ENCODE data around the gene CDCA5. TPM values are rescaled to one million over a fixed set of nuclear protein-coding genes. Genes with fewer than 3 reads are reported as not detected.

The CDCA5 gene
- total and polyA plus RNA-seq, 2 experiments from 2014 or later = 6.4 to 7.9 TPM

DNA sequence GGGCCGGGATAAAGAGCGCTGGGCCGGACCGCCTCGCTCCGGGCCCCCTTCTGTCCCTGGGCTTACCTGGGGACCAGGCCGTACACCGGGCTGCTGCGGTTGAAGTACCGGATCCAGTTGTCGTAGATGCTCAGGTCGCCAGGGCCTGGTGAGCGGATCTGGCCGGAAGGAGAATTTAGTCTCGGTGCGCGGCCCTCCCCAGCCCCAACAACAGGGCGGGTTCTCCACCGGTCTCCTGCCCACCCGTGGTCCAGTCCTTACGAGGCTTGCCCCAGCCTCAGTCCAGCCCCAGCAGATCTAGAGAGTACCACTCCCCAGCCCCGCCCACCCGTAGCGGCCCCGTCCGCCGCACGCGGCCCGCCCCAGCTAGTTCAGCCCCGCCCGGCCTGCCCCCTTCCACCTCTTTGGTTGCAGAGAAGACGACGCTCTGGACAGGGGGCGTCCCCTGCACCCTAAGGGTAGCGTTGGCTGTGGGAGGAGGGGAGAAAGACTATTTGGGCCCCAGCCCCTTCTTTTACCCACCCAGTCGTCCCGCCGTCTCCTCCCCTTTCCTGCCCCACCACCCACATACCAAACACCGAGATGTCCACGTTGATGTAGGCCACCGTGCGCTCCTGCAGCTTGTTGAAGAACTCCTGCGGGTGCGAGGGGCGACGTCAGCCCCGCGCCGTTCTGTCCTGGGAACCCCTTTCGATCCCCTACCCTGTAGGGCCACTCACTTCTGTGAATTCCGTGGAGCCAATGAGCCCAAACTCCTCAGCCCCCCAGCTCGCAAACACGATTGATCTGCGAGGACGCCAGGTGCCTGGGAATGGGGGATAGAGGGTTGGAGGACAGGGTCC is 36.0 kb downstream of the CDCA5 start:
- Histone ChIP-seq H3K4me2 (peak overlapping the region; percentile 25), H3K9me2 (replicated peaks; ENCODE audit: insufficient read depth) (no peaks in the 10 kb centered on the region), H3K9me3 (ENCODE audit: low read depth) (no peaks in the 10 kb centered on the region), H2AFZ (no peak overlapping the region), H3K27me3 (no peaks in the 10 kb centered on the region), H3K79me2 (peaks cover 11% of the 10 kb centered on the region), H3K4me1 (ENCODE audit: insufficient read depth) (no peaks in the 10 kb centered on the region), H3K27ac (no peak overlapping the region), H4K20me1 (ENCODE audit: insufficient read depth, poor library complexity, severe bottlenecking) (no peaks in the 10 kb centered on the region), H3K36me3 (replicated peaks; ENCODE audit: insufficient read depth, low read depth) (no peaks in the 10 kb centered on the region), H3K4me3 (no peak overlapping the region)
- WGBS (ENCODE audit: low lambda C conversion rate, missing lambda C conversion rate) = 75% methylated on average over 39 of the region's 56 CpGs
- DNase-seq (ENCODE audit: low spot score) = no peak
- TF ChIP-seq EZH2 (IDR thresholded peaks at IDR 0.05; ENCODE audit: borderline replicate concordance) (no peak), EZH2phosphoT487 (IDR thresholded peaks at IDR 0.05; ENCODE audit: low read depth, severe bottlenecking, unreplicated experiment) (no peak)
- TF ChIP-seq, protein P1, sequence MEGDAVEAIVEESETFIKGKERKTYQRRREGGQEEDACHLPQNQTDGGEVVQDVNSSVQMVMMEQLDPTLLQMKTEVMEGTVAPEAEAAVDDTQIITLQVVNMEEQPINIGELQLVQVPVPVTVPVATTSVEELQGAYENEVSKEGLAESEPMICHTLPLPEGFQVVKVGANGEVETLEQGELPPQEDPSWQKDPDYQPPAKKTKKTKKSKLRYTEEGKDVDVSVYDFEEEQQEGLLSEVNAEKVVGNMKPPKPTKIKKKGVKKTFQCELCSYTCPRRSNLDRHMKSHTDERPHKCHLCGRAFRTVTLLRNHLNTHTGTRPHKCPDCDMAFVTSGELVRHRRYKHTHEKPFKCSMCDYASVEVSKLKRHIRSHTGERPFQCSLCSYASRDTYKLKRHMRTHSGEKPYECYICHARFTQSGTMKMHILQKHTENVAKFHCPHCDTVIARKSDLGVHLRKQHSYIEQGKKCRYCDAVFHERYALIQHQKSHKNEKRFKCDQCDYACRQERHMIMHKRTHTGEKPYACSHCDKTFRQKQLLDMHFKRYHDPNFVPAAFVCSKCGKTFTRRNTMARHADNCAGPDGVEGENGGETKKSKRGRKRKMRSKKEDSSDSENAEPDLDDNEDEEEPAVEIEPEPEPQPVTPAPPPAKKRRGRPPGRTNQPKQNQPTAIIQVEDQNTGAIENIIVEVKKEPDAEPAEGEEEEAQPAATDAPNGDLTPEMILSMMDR (IDR thresholded peaks at IDR 0.05; ENCODE audit: poor library complexity) = no peak

DNA sequence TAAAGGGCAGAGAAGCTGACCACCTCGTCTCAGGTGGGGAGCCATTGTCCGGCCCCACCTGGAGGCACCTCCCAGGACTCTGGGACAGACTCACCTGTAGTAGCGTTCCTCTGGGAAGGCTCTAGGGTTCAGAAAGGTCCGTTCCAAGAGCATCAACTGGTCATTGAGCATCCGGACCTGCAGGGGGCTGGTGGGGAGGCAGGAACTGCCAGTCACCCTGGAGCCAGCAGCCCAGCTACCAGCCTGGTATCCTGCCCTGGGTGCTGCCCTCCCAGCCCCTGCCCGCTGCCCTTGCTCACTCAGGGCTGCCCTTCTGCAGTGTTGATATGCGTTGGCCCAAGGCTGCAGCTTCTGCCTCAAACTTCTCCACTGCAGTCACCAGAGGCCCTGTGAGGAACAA is 38.1 kb downstream of the CDCA5 start:
- Histone ChIP-seq H3K27ac (no peak overlapping the region), H3K9me2 (replicated peaks; ENCODE audit: insufficient read depth) (no peaks in the 10 kb centered on the region), H3K9me3 (ENCODE audit: low read depth) (no peaks in the 10 kb centered on the region), H3K27me3 (no peaks in the 10 kb centered on the region), H3K4me3 (no peak overlapping the region), H3K4me1 (ENCODE audit: insufficient read depth) (no peaks in the 10 kb centered on the region), H3K36me3 (replicated peaks; ENCODE audit: insufficient read depth, low read depth) (no peaks in the 10 kb centered on the region), H3K79me2 (peaks cover 23% of the 10 kb centered on the region), H3K4me2 (no peak overlapping the region), H4K20me1 (ENCODE audit: insufficient read depth, poor library complexity, severe bottlenecking) (no peaks in the 10 kb centered on the region), H2AFZ (no peak overlapping the region)
- TF ChIP-seq EZH2phosphoT487 (IDR thresholded peaks at IDR 0.05; ENCODE audit: low read depth, severe bottlenecking, unreplicated experiment) = no peak
- TF ChIP-seq, protein P1 (IDR thresholded peaks at IDR 0.05; ENCODE audit: poor library complexity) = no peak
- WGBS (ENCODE audit: low lambda C conversion rate, missing lambda C conversion rate) = 90% methylated on average over 7 of the region's 7 CpGs
- DNase-seq (ENCODE audit: low spot score) = no peak

DNA sequence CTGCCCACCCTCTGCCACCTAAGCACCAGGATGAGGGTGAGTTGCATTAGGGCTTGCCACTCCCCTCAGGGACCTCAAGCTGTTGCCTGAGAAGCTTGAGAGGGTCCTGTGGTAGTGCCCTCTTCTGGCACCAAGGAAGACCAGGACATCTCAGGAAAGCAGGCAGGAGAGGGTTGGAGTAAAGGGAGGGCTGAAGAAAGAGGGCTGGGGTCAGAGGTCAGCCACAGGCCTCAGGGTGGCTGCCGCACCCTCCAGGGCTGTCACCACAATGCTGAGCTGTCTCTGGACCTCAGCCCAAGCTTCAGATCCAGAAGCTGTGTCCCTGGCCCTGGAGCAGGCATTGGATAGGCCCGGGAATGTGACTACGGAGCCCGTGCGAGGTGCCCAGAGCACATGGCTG is 38.8 kb downstream of the CDCA5 start:
- DNase-seq (ENCODE audit: low spot score) = no peak
- Histone ChIP-seq H3K27me3 (no peaks in the 10 kb centered on the region), H3K9me3 (ENCODE audit: low read depth) (no peaks in the 10 kb centered on the region), H3K36me3 (replicated peaks; ENCODE audit: insufficient read depth, low read depth) (no peaks in the 10 kb centered on the region), H3K4me3 (no peak overlapping the region), H3K9me2 (replicated peaks; ENCODE audit: insufficient read depth) (no peaks in the 10 kb centered on the region), H3K4me2 (no peak overlapping the region), H3K4me1 (ENCODE audit: insufficient read depth) (peaks cover 4% of the 10 kb centered on the region), H3K79me2 (peaks cover 23% of the 10 kb centered on the region), H4K20me1 (ENCODE audit: insufficient read depth, poor library complexity, severe bottlenecking) (no peaks in the 10 kb centered on the region), H3K27ac (no peak overlapping the region), H2AFZ (no peak overlapping the region)
- TF ChIP-seq EZH2 (IDR thresholded peaks at IDR 0.05; ENCODE audit: borderline replicate concordance) (no peak), EZH2phosphoT487 (IDR thresholded peaks at IDR 0.05; ENCODE audit: low read depth, severe bottlenecking, unreplicated experiment) (no peak)
- TF ChIP-seq, protein P1 (IDR thresholded peaks at IDR 0.05; ENCODE audit: poor library complexity) = no peak
- 93% methylated on average over 5 of the region's 5 CpGs for WGBS (ENCODE audit: low lambda C conversion rate, missing lambda C conversion rate)
